Posterior cingulate gyrus (tissue), 11 donors: Measurements from ENCODE around the gene TMEM271.

ENCODE experiments used
- DNase-seq, 10 donors: peaks; one replicate each; pipeline versions ENCODE4 v3.0.0 to v3.0.0-alpha.2; 2020 to 2021; ENCODE audit warnings: mixed read lengths in 3 of 10
- intact Hi-C: fragments of 100-400 bp; cut with DNase I; formaldehyde crosslinking; loops from one replicate; pipeline ENCODE4 v1.15.1; 2023

Gene TMEM271

DNA sequence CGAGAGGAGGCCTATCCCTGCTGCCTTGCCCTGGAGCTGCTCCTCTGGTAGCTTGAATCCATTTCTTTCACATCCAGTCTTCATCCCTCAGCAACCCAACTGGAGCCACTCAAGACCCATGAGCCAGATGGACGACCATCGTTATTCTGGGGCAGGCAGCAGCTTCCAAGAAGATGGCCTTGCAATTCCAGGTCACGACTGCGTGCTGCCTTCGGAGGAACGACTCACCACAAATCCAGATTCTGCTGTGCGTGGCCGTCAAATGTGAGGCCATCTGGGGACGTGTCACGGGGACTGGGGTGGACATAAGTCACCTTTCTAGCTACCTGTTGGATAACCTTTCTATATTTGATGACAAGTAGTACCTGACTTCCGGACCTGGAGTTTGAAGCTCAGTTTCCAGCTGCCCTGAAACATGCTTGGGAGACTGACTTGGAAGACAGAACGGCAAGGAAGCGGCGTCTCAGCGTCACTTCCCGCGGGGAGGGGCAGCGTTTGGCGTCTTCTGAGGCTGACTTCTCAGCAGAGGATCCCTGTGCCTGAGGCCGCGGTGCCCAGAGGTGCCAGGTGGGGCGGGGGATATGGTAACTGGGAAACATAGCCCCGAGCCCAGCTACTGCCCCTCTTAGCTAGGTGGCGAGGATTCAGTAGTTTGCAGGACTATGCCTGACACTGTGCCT, 11.7 kb upstream of the TMEM271 start:
- intact Hi-C loops: no loop called here
- DNase-seq: peak in 1 of 10 donors; percentile 78

DNA sequence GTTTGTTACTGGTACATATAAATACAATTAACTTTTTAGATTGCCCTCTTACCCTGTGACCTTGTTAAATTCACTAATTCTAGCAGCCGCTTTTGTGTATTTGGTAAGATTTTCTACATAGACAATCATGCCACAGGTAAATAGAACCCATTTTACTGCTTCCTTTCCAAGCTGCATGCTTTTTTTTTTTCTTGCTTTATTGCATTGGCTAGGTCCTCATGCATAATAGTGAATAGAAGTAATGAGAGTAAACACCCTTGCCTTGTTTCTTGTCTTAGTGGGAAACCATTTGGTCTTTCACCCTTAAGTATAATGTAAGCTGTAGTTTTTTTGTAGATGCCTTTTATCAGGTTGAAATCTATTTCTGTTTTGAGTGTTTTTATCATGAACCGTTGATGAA, 7.7 kb upstream of the TMEM271 start:
- intact Hi-C loops: no loop called here
- no peak for DNase-seq

DNA sequence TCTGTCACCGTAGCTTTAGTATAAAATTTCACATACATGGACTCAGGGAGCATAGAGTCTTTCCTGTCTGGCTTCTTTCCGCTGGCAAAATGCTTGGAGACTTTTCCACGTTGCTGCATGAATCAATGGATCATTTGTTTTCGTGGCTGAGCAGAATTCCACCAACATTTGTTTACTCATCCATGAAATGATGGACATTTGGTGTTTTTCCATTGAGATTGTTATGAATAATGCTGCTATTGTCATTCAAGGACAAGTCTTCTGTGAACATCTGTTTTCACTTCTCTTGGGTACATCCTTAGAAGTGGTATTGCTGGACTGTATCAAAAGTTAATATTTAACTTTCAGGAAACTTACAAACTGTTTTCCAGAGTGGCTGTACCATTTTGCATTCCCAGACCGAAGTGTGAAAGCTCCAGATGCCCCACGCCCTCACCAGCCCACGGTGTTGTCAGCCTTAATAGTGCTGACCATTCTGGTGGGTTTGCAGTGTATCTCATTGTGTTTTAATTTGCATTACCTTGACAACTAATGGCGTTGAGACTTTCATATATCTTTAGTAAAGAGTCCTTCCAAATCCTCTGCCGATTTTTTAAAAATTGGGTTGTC, 5.8 kb upstream of the TMEM271 start:
- intact Hi-C loops: no loop called here
- DNase-seq: no peak

DNA sequence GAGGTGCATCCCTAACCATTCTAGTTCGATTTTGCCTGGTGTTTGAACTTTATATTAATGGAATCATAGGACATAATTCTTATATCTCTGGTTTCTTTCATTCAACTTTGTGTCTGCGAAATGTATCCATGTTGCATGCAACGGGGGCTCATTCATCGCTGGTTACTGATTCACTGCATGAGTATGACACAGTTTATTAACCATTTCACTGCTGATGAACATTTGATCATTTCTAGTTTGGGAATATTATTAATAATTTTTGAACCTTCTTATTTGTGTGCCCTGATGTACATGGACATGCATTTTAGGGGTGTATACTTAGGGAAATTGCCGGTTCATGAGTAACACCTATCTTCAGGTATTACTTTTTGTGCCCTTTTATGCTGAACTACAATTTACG, 5.1 kb upstream of the TMEM271 start:
- intact Hi-C loops: no loop called here

DNA sequence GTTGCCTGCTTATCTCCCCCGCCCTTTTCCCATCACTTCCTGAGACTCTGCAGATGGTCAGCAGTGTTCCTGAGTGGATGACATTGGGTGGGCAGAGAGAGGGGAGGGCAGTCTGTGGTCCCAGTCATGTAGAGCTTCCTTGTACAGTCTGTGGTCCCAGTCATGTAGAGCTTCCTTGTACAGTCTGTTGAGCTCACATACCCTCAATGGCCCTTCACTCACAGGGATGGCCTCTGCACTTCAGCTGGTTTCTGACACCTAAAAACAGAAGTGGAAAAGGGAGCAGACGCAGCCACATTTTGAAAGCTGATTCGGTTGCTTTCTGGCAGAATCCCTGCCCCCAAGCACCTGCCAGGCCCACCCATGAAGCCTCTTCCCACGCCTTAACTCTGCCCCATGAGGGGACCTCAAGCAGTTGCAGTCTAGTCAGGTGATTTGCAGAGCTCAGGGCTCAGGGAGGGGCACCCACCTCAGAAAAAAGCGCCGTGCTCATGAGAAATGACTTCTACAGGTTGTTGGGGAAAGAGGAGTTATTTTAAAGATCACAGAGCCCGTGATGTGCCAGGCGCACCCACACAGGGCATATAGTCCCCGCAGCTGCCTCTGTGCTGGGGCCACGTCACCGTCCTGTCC, 3.6 kb upstream of the TMEM271 start:
- peak in 3 of 10 donors; percentile 71 to 85 (median 77) for DNase-seq

More for the DNA sequence above, 5.1 kb upstream of the TMEM271 start:
- no peak for DNase-seq

DNA sequence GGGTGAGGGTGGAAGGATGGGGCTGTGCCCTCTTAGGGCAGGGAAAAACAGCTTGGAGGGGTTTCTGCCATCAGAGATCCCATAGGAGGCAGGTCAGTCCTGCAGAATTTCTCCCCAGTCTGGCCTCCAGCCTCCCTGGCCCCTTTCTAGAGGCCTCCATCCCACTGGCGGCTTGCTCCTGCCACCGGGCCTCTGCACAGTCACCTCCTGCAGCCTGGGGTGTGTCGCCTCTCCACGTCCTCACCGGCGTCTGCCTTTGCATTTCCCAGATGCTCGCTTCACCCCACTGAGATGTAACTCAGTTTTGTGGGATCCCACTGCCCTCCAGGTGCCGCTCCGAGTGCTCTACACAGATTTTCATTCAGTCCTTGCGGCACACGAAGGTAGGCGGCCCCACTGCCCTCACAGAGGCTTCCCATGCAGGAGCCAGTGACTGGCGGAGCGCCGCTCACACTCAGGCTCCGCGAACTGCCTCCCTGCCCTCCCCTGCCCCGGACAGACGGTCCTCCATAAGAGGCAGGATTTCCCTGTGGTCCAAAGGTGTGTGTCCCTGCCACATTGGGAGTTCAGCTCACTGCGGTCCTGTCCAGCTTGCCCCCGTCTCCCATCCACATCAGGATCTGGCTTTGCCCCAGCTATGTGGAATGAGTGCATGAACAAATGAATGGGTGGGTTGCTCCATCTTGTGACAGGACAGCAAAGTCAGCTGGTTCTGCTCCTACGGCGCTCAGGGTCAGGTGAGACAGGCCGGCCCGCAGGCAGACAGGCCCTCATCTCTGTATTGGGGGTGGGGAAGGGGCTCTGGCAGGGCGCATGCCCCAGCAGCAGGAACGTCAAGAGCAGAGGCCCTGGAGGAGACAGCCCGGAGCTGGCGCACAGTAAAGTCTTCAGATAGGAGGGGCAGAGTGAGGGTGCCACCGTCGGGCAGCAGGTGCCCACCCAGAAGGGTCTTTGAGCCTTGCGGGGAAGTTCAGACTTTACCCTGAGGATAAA, 2.7 kb upstream of the TMEM271 start:
- DNase-seq: peak in 2 of 10 donors; percentile 74 to 85

More for the DNA sequence above, 3.6 kb upstream of the TMEM271 start:
- intact Hi-C loops: no loop called here

DNA sequence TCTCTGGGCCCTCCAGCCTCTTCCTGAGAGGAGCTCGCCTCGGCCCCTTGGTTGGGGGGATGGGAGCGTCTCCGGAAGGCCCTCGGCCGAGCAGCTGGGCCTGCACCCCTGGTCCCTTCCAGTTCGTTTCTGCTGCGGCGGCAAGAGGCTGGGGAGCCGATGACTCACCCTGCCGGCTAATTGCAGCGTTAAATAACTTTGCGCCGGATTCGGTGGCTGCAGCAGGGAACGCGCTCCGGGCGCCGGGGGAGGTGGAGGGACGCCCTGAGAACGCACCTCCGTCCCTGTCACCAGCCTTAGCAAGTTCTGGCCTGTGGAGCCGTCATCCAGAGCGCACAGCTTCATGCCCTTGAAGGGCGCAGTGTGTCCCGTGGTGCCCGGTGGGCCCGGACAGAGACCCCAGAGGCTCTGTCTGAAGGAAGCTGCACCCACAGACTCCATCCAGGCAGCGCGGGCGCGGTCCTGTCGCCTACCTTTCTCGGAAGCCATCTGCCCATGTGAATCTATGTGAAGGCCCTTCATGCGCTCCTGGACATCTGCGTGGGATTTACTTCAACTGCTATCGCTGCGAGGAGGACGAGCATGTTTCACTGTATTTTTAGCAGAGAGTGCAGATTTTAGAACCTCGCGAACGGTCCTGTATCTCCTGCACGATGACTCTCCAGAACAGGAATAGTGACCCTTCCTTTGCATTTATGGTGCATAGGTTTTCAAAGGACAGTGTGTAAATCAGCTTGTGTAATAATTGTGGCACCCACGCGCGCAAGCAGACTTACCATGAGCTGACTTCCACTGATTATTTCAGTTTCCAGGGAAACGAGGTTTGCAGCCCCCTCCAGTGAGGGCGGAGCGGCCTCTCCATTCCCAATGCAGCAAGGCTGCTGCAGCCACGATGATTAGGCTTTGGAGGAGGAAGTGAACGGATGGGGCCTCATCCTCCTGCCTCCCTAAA, 1.7 kb upstream of the TMEM271 start:
- peak in 8 of 10 donors; percentile 64 to 94 (median 73) for DNase-seq
- intact Hi-C loops: no loop called here

More for the DNA sequence above, 2.7 kb upstream of the TMEM271 start:
- intact Hi-C loops: no loop called here

DNA sequence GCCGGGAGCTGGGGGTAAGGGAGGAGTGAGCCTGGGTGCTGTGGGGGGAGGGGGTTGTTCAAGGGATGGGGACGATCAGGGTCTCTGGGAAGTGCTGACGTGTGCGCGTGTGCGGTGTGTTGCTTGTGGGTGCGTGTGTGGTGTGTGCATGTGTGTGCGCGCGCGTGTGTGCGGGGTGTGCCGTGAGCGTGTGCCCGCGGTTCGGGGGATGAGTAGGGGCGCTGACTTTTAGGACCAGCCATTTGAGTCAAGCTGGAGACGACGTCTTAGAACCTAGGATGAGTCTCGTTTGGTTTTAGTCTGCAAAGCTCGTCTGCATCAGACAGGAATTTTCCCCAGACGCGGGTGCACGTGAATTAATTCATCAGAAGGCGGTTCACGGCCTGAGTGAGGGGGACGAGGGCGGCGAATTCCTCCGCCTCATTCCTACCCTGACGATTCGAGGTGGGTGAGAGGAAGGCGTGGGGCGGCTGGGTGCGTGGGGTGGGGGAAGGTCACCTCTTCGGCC, 950 bp upstream of the TMEM271 start:
- DNase-seq: peak in 4 of 10 donors; percentile 43 to 77 (median 57)
- intact Hi-C loops: no loop called here

DNA sequence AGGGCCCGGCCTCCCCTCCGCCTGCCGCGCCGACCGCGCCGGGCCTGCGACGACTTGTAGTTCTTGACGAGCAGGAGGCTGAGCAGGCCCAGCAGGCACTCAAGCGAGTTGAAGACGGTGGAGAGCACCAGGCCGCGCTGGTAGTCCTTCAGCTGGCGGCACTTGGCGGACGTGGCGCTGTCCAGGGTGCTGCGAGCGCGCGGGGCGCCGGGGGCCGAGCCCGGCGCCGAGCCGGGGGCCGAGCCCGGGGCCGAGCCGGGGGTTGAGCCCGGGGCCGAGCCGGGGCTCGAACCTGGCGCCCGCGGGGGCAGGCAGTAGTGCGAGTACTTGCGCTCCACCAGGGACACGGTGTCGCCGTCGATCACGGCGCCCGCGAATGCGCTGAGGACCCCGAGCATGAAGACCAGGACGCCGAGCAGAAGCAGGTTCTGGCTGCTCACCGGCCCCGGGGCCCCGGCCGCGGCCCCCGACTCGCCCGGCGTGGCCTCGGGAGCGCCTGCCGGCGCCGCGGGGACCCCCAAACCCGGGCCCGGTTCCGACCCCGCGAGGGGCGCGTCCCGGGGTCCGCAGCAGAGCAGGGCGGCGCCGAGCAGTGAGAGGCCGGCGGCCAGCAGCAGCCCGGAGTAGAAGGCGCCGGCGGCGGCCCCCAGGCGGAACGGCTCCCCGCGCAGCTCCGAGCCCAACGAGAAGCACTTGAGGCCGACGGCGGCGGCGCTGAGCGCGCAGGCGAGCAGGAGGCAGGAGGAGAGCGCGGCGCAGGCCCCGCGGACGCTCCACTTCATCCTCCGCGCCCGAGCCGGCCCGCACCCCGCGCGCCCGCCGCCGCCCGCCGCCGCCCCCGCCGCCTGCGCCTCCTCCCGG, 584 bp downstream of the TMEM271 start:
- intact Hi-C loops: no loop called here
- peak in 5 of 10 donors; percentile 29 to 91 (median 83) for DNase-seq

DNA sequence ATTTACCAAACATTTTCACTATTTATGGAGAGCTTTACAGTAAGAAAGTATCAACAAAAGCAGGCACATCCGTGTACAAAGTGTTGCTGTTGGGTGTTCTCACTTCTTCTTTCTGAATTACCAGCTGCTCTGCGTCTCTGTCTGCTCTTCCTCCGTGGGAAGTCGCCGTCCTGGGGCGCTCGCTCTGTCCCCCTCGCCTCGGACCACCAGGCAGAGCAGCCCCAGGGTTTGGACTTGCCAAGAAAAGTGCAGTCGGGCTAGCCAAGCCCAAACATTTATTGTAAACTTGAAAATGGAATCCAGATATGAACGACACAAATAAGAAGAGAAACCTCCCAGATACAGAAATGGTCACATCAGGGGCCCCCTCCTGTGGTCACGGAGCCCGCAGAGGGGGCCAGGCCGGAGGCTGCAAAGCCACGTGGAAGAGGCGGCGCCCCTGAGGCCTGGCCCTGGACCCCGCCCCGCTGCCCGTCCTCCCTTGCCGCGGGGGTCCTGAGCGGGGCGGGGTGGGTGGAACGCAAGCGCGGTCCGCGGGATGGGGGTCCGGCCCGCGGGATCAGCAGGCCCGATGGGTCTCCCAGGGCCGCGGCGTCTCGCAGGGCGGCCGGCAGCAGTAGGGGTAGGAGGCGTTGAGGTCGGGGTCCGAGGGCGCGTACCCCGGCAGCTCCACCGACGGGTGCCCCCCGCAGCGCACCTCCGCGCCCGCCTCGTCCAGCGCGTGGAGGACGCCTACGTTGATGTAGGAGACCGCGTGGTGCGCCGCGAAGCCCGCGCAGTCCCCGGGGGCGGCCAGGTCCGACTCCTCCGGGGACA, 1.5 kb downstream of the TMEM271 start:
- DNase-seq: peak in 2 of 10 donors; percentile 62 to 72
- intact Hi-C loops: no loop called here

DNA sequence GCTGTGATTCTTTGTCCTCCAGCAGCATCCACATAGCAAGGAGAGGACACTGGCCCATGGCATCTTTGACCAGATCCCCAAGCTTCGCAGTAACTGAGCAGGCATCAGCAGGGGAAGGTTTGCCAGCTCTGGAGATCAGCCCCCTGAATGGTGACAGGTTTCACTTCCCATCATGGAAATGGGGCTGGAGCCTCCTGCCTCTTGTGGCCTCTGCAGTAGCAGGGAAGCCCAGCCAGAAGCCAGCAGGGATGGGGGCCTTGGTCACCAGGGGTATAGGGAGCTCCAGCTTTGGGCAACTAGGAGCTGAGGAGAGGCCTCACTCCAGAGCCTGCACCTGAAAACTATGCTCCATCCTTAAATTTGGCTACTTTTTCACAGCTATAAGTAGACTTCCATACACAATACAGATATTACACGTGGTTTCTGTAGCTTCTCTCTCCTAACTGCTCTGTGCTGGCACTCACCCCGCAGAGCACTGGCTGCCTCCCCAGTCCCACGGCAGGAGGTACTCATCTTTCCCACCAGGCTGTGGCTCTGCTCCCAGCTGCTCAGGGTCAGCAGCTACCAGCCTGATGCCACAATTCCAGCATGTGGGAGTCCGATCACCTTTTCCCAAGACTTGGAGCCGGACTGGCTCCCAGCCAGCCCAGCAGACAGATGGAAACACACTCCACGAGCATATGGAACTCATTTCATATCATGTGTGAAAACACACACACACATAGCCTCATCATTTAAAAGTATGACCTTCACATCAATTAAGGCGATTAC, 2.8 kb downstream of the TMEM271 start:
- intact Hi-C loops: no loop called here
- peak in 4 of 10 donors; percentile 41 to 90 (median 84) for DNase-seq

DNA sequence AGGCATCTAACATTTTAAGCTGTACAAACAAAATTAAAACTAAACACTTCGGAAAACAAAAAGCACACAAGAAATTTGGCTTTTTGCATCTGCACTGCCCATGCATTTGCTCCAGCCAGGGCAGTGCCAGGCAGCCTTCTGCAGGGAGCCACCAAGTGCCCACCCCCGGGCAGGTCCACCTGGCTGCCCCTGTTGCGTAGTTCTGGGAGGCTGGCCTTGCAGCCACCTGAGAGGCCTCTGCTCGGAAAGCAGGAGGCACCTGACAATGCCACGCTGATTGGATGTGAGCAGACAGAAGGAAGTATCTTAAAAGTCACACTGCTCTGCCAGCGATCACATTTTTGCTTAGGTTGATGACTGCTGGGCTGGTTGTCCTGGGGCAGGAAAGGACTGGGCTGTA, 3.5 kb downstream of the TMEM271 start:
- intact Hi-C loops: no loop called here
- DNase-seq: peak in 3 of 10 donors; percentile 66 to 80 (median 76)

DNA sequence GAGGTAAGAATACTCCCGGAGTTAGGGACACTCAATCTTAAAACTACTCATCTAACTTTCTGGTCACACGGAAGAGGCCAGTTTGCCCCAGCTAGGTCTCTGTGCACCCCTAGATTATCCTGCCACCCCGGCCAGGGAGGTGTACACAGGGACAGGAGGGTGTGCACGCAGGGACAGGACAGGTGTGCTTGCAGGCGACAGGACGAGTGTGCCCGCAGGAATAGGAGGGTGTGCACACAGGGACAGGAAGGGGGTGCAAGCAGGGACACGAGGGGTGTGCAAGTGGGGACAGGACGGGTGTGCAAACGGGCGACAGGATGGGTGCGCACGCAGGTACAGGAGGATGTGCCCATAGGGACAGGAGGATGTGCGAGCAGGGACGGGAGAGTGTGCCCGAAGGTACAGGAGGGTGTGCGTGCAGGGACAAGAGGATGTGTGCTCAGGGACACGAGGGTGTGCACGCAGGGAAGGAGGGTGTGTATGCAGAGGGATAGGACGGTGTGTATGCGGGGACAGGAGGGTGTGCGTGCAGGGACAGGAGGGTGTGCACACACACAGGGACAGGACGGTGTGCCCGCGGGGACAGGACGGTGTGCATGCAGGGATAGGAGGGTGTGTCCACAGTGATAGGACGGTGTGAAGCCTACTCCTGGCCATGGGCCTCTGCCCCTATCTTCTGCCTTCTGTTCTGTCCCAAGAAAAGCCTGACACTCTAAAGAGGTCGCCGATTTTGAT, 4.1 kb downstream of the TMEM271 start:
- intact Hi-C loops: no loop called here
- DNase-seq: peak in 2 of 10 donors; percentile 74 to 76

DNA sequence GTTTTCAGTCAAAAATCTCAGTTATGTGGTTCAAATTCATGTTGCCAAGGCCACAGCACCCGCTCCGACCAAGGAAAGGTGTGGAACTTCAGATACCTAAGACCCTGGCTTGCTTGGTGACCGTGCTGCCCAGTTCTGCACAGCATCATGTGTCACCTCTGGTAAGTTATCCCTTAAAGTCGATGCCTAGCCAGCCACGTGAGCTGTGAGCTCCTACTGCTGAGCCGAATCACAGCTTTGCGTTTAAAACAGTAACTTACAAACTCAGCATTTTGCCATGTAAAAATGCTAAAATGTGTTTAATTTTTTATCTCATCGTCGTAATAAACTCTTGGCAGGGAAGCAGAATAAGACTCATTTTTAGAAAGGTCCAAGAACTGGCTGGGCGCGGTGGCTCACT, 5.3 kb downstream of the TMEM271 start:
- intact Hi-C loops: no loop called here
- DNase-seq: peak in 3 of 10 donors; percentile 68 to 82 (median 78)

DNA sequence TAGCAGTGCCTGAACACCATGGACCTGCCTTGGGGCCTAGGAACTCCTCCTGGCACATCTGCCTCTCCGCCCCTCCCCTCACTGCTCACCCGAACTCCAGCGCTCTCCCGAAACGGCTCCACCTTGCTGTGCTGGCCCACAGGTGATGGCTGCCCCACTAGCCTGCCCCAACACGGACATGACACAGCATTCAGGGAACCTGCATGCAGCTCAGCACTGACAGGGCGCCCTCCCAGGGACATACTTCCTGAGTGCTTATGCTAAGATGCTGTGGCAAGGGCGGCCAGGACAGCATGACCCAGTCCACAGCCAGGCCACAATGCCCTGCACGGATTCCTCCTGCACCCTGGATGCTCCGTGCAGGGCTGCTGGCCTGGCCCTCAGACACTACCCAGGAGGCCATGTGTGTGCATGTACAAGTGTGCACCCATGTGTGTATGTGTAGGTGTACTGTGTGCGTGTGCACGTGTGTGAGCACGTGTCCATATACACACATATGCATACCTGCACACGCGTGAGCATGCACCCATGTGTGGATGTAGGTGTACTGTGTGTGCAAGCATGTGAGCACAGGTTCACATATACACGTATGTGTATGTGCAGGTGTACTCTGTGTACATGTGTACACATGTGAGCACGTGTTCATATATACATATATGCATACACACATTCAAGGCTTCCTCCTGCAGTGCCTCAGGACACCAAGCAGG, 6.0 kb downstream of the TMEM271 start:
- peak in 2 of 10 donors; percentile 74 to 78 for DNase-seq
- intact Hi-C loops: no loop called here
